GM12874 (cell line): Measurements from ENCODE around the gene RAD51AP1.

Experiments used
- CTCF ChIP-seq: IDR thresholded peaks from 2 replicates; pipeline ENCODE4 v1.5.1; 2011; ENCODE audit warnings: low read depth, mild to moderate bottlenecking, control low read depth, low read length, moderate library complexity; ENCODE audit not compliant: insufficient read depth

Gene RAD51AP1

DNA sequence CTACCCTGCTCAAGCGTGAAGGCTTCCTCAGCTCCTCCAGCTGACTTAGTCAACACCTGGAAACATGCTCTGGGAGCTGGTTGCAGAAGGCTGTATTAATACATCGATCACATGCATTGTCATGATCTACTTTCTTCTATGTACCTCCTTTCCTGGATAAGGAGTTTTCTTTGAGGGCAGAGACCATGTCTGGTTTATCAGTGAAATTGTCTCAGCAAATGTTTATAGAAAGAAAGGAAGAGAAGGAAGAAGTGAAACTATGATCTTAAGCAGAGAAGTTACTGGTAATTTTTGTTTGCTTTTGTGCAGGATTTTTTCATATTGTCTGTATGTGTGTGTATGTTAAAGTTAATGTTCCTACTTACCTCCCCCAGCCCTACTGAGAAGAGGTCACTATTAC, 27.8 kb downstream of the RAD51AP1 start:
- no peak for TF ChIP-seq CTCF

GRCh38 chr12:4567073-4567881, 28.6 kb downstream of the RAD51AP1 start:
- TF ChIP-seq CTCF: no peak

DNA sequence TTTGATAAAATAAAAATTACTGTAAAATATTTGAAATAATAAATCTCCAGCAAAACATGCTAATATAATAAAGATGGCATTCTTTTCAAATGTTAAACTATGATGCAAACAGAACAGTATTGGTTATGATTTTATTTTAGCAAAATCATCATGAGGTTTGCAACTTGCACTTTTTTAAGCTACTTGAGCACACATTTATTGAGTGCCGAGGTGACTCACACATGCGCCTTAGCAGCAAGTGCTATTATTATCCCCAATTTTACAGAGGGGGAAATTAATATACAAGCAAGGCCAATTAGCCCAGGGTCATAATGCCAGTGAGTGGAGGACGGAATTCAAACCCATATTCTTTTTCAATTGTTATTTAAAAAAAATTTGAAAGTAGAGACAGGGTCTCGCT, 30.6 kb downstream of the RAD51AP1 start:
- TF ChIP-seq CTCF: no peak

GRCh38 chr12:4572680-4573079, 34.0 kb downstream of the RAD51AP1 start:
- TF ChIP-seq CTCF: no peak

- TF ChIP-seq CTCF: no peak
Observed at GRCh38 chr12:4579305-4580102, 40.8 kb downstream of the RAD51AP1 start.

DNA sequence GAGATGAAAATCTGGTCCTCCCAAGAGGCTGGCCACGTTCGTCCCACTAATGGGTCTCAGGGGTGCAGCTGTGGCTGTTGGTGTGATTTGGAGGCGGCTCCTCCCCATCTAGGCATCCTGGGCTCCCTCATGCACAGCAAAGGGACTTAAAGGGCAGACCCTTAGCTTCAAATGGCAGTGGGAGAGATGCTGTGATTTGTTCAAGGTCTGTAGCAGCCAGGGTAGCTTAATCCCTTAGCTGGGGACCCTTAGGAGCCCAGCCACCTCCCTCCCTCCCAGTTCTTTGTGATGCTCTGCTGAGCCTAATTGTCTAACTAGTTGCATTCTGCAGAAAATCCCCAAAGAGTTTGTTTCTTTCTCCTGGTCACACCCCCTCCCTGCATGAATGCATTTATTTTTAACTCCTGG, 41.6 kb downstream of the RAD51AP1 start:
- no peak for TF ChIP-seq CTCF

GRCh38 chr12:4584281-4584680, 45.6 kb downstream of the RAD51AP1 start:
- no peak for TF ChIP-seq CTCF
